Activated CD4-positive, CD25-positive, alpha-beta regulatory T cell treated with anti-CD3 and anti-CD28 coated beads, Interleukin-2, amount 50 U/mL, for 72 hours (primary cell): Measurements from ENCODE around the gene HCFC2.

Source experiments
- DNase-seq: peaks from one replicate; pipeline ENCODE4 v3.0.0; 2021

Gene HCFC2

GRCh38 chr12:104126548-104126947 is 62.2 kb downstream of the HCFC2 start:
- DNase-seq: no peak

- no peak for DNase-seq
Measured at GRCh38 chr12:104130760-104131159, 66.4 kb downstream of the HCFC2 start.

DNA sequence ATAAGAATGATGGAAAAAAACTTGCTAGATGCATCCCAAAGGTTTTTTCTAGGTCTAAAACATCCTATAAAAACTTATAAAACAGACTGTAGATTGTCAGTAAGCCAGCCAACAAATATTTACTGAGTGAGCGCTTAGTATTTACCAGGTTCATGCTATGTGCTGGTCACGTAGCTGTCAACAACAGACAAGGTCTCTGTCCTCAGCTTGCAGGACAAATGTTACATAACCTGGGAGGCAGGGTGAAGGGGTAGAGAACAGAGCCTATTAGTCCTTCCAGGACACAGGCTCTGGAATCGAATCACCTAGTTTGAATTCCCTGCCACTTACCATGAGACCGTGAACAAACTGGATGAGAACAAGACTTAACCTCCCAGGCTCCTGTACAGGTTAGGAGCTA is 67.3 kb downstream of the HCFC2 start:
- no peak for DNase-seq

DNA sequence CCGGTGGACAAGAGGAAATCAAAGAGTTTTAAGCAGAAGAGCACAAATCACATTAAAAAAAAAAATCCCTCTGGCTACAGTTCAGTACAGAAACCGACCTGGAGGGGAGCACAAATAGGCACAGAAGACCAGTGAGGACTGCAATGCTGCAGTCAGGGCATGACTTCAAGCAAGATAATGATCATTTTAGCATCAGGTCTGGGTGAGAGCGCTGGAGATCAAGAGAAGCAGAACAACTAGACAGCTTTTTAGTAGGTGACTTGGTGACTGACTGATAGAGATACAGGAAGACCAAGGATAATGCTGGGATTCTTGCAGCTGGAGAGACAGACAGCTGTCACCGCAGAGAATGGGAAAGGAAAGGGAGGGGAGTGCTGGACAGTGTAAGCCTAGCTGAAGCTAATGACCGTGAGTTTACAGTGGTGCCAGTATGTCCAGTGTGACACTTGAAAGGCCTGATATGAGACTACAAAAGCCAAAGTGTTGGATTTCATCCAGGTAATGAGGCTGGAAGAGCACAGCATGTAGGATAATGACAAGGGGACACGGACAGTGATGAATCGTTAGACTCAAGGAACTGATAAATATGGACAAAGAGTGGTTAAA is 68.1 kb downstream of the HCFC2 start:
- DNase-seq: no peak

- no peak for DNase-seq
Measured at GRCh38 chr12:104133321-104133720, 69.0 kb downstream of the HCFC2 start.

DNA sequence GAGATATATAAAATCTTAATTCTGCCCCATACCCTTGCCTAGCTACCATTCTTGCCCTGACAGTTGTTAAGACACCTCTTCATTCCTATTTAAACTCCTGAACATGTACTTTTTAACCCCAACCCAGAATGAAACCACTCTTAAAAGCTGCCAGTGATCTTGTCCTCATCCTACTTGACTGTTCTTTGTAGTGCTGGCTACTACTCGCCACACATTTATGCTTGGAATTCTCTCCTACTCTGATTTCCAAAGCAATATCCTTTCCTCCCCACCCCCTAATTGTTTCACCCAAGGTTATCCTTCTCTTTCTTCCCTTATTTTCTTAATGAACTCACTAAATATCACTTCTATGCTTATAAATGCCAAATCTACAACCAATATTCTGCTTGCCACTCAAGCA is 69.5 kb downstream of the HCFC2 start:
- DNase-seq: no peak

DNA sequence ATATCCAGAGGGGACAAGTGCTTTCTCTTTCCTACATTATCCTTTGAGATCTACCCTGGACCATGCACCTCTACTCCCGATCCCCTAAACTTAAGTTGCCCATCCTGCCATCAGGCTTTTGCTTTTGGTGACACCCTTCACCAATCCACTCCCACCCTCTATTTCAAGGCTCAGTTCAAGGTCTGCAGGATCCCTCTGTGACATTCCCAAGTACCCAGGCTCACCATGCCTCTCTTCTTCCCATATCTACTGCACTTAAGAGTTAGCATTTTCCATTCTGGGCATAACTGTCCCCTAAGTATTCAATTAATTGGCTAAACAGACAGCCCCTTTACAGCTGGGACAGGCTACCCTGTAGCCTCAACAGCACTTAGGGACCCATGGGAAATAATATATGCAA is 70.6 kb downstream of the HCFC2 start:
- no peak for DNase-seq

GRCh38 chr12:104136577-104136976 is 72.2 kb downstream of the HCFC2 start:
- DNase-seq: no peak

- peak; percentile 58 for DNase-seq
Measured at GRCh38 chr12:104137001-104137901, 72.9 kb downstream of the HCFC2 start.

DNA sequence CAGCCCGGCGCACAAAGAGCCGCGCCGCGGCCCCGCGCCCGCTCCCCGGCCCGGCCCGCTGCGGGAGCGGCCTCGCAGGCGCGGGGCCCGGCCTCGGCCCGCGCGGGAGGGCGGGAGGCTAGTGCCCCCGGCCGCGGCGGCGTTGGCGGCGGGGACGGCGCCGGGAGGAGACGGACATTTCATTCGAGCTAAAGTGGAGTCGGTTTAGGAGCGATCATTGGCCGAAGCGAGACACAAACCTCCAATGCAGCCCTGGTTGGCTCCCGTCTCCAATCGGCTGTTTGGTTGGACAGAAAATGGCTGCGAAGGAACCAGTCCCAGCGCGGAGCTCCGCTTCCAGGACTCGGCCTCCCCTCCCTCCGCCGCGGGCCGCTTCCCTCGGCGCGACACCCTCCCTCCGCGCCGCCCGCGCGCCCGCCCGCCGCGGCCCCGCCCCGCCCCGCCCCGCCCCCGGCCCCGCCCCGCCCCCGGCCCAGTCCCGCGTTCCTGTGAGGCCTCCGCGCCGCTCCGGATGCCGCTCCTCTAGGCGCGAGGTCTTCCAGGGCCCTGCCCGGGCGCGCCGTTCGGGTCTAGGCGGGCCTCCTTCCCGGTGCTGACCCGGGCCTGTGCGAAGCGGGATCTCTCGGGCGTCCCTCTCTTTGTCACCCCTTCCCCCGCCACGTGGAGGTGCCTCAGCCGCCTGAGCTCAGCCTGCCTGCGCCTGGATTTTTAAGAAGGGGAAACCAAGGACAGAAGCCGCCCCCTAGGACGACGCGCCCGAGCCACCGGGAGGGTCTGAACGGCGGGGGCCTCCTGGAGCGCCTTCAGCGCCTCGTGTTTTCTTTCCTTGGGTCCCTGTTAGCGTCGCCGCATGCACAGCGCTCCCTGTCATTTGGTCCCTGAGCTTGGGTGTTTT is 73.8 kb downstream of the HCFC2 start, which contains the start of gene NFYB:
Gene NFYB, minus strand, starts transcription at position 309 of the 895 bp plus-strand sequence. CDS start 2,757 bp downstream, outside the sequence.
- DNase-seq: peak; percentile 88

GRCh38 chr12:104138797-104139152 is 74.4 kb downstream of the HCFC2 start:
- no peak for DNase-seq

- DNase-seq: no peak
Measured at GRCh38 chr12:104142543-104142942, 78.2 kb downstream of the HCFC2 start.

- DNase-seq: no peak
Measured at GRCh38 chr12:104143002-104143401, 78.7 kb downstream of the HCFC2 start.

DNA sequence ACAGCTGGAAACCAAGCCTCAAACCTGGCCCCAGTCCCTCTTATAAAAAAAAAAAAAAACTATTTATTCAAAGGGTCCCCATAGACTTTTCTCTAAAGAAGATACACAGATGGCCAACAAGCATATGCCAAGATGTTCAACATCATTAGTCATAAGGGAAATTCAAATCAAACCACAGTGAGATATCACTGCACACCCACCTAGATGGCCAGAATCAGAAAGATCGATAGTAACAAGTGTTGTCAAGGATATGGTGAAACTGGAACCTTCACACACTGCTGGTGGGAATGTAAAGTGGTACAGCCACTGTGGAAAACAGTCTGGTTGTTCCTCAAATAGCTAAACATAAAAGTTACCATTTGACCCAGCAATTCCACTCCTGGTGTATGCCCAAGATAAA is 79.6 kb downstream of the HCFC2 start:
- DNase-seq: no peak

DNA sequence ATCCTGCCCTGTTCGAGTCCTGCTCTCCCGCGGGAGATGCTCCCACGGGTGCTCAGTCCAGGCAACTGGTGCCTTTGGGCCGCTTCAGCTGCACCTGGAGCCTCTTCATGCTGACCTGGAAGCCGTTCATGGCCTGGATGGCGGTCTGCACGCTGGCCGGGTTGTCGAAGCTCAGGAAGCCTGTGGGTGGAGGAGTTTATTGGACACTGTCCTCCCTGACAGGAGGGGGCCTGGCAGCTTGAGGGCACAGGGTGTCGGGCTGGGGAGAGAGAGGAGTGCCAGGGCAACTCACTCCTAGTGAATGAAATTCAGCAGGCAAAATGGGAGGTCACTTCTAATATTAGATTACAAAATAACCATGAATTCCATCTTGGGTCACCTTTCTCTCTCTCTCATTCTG is 83.0 kb downstream of the HCFC2 start:
- no peak for DNase-seq

GRCh38 chr12:104150416-104150815 is 86.1 kb downstream of the HCFC2 start:
- DNase-seq: no peak

DNA sequence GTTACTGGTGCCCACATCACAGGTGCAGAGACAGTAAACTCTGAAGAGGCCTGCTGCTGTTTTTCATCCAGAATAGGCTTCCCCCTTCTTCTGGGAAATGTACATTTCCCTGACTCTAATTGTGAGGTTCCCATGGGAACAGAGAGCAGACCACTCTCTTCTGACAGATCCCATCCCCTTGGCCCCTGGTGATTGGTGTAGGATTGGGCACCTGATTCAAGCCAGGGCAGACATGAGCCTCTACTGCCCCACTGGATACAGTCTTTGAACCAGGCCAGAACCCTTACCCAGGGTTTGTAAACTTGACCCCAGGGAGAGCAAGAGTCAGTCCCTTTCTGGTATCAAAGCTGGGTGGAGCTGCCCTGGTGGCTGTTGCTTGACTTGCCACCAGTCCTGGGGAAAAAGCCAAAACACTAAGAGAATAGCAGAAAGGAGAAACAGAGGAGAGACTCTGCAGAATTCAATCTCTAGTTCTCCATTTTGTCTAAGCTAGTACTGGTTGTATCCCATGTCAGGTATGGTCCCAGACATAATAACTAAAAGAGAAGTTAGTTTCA is 88.4 kb downstream of the HCFC2 start:
- no peak for DNase-seq

- DNase-seq: no peak
Measured at GRCh38 chr12:104154286-104154685, 90.0 kb downstream of the HCFC2 start.

DNA sequence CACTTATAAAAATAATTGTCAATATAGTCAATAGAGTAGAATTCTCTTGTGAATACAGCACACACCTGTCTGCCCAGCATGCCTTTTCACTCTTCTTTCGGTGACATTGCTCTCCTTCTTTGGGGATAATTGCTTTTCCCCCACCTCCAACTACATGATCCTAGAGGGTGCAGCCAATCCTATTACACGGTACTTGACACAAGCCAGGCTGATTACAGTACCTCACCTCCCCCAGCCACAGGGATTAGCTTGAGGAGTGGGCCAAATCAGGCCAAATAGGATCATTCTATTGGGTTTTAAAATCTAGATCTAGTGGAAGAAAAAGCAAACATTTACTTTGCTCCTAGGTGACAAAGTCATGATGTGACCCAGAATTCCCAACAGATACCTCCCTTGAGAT is 90.5 kb downstream of the HCFC2 start:
- no peak for DNase-seq
